ENCODE results near the gene FAM120A. TPM values are rescaled to one million over a fixed set of nuclear protein-coding genes. Genes with fewer than 3 reads are reported as not detected.

FAM120A gene
- total and polyA plus RNA-seq, 2 of the 13 experiments (the other 11 are each of a cell fraction or from before 2014, with no cell fraction given) = 41.3 to 44.4 TPM

- peak; percentile 69; the same call in 1 of the 2 replicates for TF ChIP-seq DRAP1 (CRISPR knock-in tag; IDR thresholded peaks at IDR 0.05)
- TF ChIP-seq ZNF251 (CRISPR knock-in tag; IDR thresholded peaks at IDR 0.05) = no peak
- no peak for TF ChIP-seq PAX8 (CRISPR knock-in tag; IDR thresholded peaks at IDR 0.05; ENCODE audit: borderline replicate concordance)
- TF ChIP-seq HNRNPL (IDR thresholded peaks at IDR 0.05; ENCODE audit: low read depth, low read length) = no peak
- TF ChIP-seq ETV5 (CRISPR knock-in tag; IDR thresholded peaks at IDR 0.05; ENCODE audit: borderline replicate concordance) = peak; percentile 79; the same call in 1 of the 2 replicates
- no peak for TF ChIP-seq ZBTB1 (CRISPR knock-in tag; IDR thresholded peaks at IDR 0.05; ENCODE audit: borderline replicate concordance)
- TF ChIP-seq YEATS2 (CRISPR knock-in tag; IDR thresholded peaks at IDR 0.05; ENCODE audit: borderline replicate concordance) = no peak
- TF ChIP-seq CENPBD1 (CRISPR knock-in tag; IDR thresholded peaks at IDR 0.05; ENCODE audit: borderline replicate concordance, low read depth) = no peak
- no peak for TF ChIP-seq BRF2 (CRISPR knock-in tag; IDR thresholded peaks at IDR 0.05)
- no peak for TF ChIP-seq SP140L (CRISPR knock-in tag; IDR thresholded peaks at IDR 0.05; ENCODE audit: borderline replicate concordance)
- TF ChIP-seq ZFP41 (CRISPR knock-in tag; IDR thresholded peaks at IDR 0.05; ENCODE audit: borderline replicate concordance) = no peak
- TF ChIP-seq MATR3 (CRISPR knock-in tag; IDR thresholded peaks at IDR 0.05) = no peak
- no peak for TF ChIP-seq ZNF75D (CRISPR knock-in tag; IDR thresholded peaks at IDR 0.05; ENCODE audit: borderline replicate concordance)
- TF ChIP-seq ZNF616 (CRISPR knock-in tag; IDR thresholded peaks at IDR 0.05; ENCODE audit: low read depth) = no peak
- TF ChIP-seq ZFYVE20 (CRISPR knock-in tag; IDR thresholded peaks at IDR 0.05; ENCODE audit: borderline replicate concordance, low read depth) = no peak
- TF ChIP-seq HNRNPH1 (optimal IDR thresholded peaks at IDR 0.05; ENCODE audit: low read depth, low read length) = no peak
- TF ChIP-seq ATM (IDR thresholded peaks at IDR 0.05; ENCODE audit: borderline replicate concordance) = no peak
- no peak for TF ChIP-seq ZSCAN25 (CRISPR knock-in tag; IDR thresholded peaks at IDR 0.05)
- no peak for TF ChIP-seq GMEB2 (CRISPR knock-in tag; IDR thresholded peaks at IDR 0.05; ENCODE audit: low read depth)
- TF ChIP-seq POLR2G (IDR thresholded peaks at IDR 0.05; ENCODE audit: low read depth, low read length) = no peak
- TF ChIP-seq PRMT3 (CRISPR knock-in tag; IDR thresholded peaks at IDR 0.05; ENCODE audit: borderline replicate concordance, low read depth) = no peak
- no peak for TF ChIP-seq ATF1 (CRISPR knock-in tag; IDR thresholded peaks at IDR 0.05)
- TF ChIP-seq ZNF343 (CRISPR knock-in tag; IDR thresholded peaks at IDR 0.05) = no peak
- peak; percentile 33; the same call in 1 of the 2 replicates for TF ChIP-seq ZNF691 (CRISPR knock-in tag; IDR thresholded peaks at IDR 0.05; ENCODE audit: borderline replicate concordance, low read depth)
- TF ChIP-seq ZNF501 (CRISPR knock-in tag; IDR thresholded peaks at IDR 0.05) = no peak
- TF ChIP-seq HOXA3 (CRISPR knock-in tag; IDR thresholded peaks at IDR 0.05) = 0 out of 2 replicates have a peak, but pooled peaks have one; percentile 15
Measured at GRCh38 chr9:93589688-93590087, 138.2 kb downstream of the FAM120A start (continued).

All from HepG2 (cell line).